ENCODE data around the gene SNX13. TPM values are rescaled to one million over a fixed set of nuclear protein-coding genes. Genes with fewer than 3 reads are reported as not detected.

The SNX13 gene
- total and polyA plus RNA-seq, 2 donors (not counting 3 experiments of a cell fraction or from before 2014, with no cell fraction given) = 6.1 to 28.5 TPM

- TF ChIP-seq EZH2 (IDR thresholded peaks at IDR 0.05; ENCODE audit: borderline replicate concordance, low read depth, low read length, severe bottlenecking) (no peak), POLR2AphosphoS5 (IDR thresholded peaks at IDR 0.05; ENCODE audit: insufficient read depth, low read depth, low read length) (no peak), FOS (IDR thresholded peaks at IDR 0.05; ENCODE audit: borderline replicate concordance, insufficient read depth, low read length) (no peak), CTCF (IDR thresholded peaks at IDR 0.05; ENCODE audit: extremely low read depth in 1 of 2, insufficient read depth in 1 of 2, low read depth in 1 of 2, low read length in 2 of 2) (no peak), MAX (IDR thresholded peaks at IDR 0.05; ENCODE audit: insufficient read depth, insufficient read length) (no peak), MYC (IDR thresholded peaks at IDR 0.05; ENCODE audit: low read depth, low read length) (no peak), POLR2A (IDR thresholded peaks at IDR 0.05; ENCODE audit: low read depth, low read length) (no peak), JUN (IDR thresholded peaks at IDR 0.05; ENCODE audit: borderline replicate concordance, insufficient read depth, insufficient read length, low read depth) (no peak), GATA2 (IDR thresholded peaks at IDR 0.05; ENCODE audit: insufficient read depth, insufficient read length, low read depth, low read length) (no peak)
- Histone ChIP-seq H3K27ac (ENCODE audit: insufficient read depth, low read depth, low read length) (no peak overlapping the region), H3K36me3 (ENCODE audit: control insufficient read depth in 2 of 2, extremely low read depth in 1 of 2, insufficient read depth in 2 of 2, low read length in 2 of 2) (no peaks in the 10 kb centered on the region), H3K9ac (replicated peaks; ENCODE audit: extremely low read depth, insufficient read depth, low read length) (no peak overlapping the region), H3K4me1 (ENCODE audit: control insufficient read depth, extremely low read depth, insufficient read depth, low read length) (peaks cover 19% of the 10 kb centered on the region), H3K9me1 (replicated peaks; ENCODE audit: control insufficient read depth, extremely low read depth, insufficient read depth, low read length) (no peaks in the 10 kb centered on the region), H3K27me3 (ENCODE audit: control insufficient read depth in 2 of 2, insufficient read depth in 2 of 2, low read length in 2 of 2) (no peaks in the 10 kb centered on the region), H3K4me3 (replicated peaks in 1 of 3; ENCODE audit: insufficient read depth in 1 of 3, low read depth in 1 of 3, low read length in 3 of 3) (no peak overlapping the region), H4K20me1 (replicated peaks; ENCODE audit: control insufficient read depth, extremely low read depth, insufficient read depth, low read length) (peaks cover 2% of the 10 kb centered on the region), H3K4me2 (ENCODE audit: insufficient read depth, low read length) (no peak overlapping the region), H2AFZ (ENCODE audit: low read depth, low read length) (no peak overlapping the region), H3K79me2 (ENCODE audit: control insufficient read depth, insufficient read depth, low read length) (peaks cover 73% of the 10 kb centered on the region), H3K9me3 (replicated peaks; ENCODE audit: control insufficient read depth, insufficient read depth, low read length) (no peaks in the 10 kb centered on the region)
- FAIRE-seq = no peak
- no TSS peak for BruUV-seq (replicated peaks)
- dilution Hi-C loops (cut with MboI; ENCODE audit: extremely low pct_ligation_motif_present, low sequenced_read_pairs) (no loop called here), intact Hi-C loops (cut with micrococcal nuclease) (loop anchor here (5.0 kb wide), 1 partner anchor 154 kb away; no protein-coding TSS in a partner anchor)
- POLR2A ChIA-PET = interaction anchor here (0.6 kb wide), 1 partner anchor 1008 kb away, joined by 4 read pairs; no protein-coding TSS in a partner anchor
- DNase-seq (ENCODE audit: low read depth, low spot score) = no peak
- CTCF ChIA-PET = interaction anchor here (0.9 to 3.8 kb wide), 2 partner anchors 81 to 166 kb away, joined by 3 to 19 read pairs; no protein-coding TSS in a partner anchor
Observed at GRCh38 chr7:17936321-17936720, 4.0 kb downstream of the SNX13 start.
